ENCODE measurements around the gene SNRNP25.

Gene SNRNP25

GRCh38 chr16:89391-90302 lies 36.0 kb downstream of the SNRNP25 start:
- H3K4me3 ChIP-seq (ENCODE audit: low read depth, low read length), result no peak overlapping the region
- TF ChIP-seq CTCF (IDR thresholded peaks at IDR 0.05; ENCODE audit: insufficient read depth, low read depth, low read length, missing control alignments), result no peak
- no peak for DNase-seq (ENCODE audit: low read depth)

DNA sequence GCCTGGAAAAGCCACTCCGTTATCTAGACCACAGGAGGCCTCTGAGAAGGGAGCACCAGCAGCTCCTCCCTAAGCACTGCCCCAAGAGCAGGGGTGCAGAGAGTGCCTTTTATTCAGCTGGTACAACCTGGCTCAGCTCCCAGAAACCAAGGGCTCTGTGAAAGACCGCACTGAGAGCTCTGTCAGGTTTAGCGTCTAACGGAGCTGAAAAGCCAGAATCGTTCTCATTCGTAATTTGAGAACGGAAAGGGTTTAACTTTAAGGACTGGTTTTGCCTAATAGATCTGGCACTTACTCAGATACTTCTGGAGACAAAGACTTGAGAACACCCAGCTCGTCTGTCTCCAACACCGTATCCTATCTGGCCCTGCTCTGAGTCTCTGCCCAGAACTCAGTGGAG lies 37.9 kb downstream of the SNRNP25 start:
- TF ChIP-seq CTCF (IDR thresholded peaks at IDR 0.05; ENCODE audit: insufficient read depth, low read depth, low read length, missing control alignments), result no peak
- H3K4me3 ChIP-seq (ENCODE audit: low read depth, low read length), result no peak overlapping the region
- DNase-seq (ENCODE audit: low read depth), result no peak

DNA sequence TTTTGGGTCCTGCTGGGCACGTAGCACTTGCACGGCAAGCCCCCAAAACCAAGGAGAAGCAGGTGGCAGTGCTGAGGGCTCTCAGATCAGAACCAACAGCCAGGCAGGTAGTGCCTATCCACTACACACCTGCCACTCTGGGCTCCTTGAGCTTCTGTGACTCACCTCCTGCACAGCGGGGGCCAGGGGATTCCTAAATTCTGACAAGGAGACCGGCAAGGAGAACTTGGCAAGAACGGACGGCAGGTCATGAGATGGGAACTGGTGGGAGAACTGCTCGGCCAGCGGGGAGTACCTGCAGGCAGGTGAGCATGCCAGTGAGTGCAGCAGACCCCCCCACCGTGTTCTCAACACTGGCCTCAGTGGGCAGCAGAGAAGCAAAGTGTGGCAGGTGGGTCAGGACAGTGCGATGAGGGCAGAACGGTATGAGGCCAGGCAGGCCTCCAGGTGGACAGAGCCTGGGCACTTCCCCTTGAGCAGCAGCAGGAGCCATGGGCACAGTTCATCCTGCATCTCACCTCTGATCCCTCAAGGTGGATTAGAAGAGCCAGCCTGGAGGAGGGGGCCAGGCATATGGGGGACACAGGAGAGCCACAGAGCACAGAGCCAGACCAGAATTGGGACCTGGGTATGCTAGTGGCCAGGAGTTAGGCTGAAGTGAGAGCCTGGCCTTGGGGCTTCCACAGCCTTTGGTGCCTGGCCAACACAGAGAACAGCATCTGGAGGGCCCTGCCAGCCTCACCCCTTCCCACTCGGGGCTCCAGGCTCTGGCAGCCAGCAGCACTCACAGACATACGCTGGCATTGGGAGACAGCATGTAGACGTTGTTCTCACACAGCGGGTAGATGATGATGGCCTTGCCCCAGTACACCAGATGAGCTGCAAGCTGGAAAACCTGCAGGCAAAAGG lies 39.1 kb downstream of the SNRNP25 start:
- no peak for TF ChIP-seq CTCF (IDR thresholded peaks at IDR 0.05; ENCODE audit: insufficient read depth, low read depth, low read length, missing control alignments)
- H3K4me3 ChIP-seq (ENCODE audit: low read depth, low read length), result no peak overlapping the region
- no peak for DNase-seq (ENCODE audit: low read depth)

DNA sequence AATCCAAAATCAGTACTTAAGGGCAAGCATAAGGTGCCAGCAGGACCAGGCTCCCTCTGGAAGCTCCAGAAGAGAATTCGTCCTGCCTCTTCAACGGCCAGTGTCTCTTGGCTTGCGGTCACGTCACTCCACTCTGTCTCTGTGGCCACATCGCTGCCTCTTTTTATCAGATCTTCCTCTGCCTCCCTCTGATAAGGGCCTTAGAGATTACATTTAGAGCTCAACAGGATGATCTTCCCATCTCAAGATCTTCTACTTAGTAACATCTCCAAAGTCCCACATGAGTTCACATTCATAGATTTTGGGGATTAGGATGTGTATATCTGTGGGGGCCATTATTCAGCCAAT lies 41.3 kb downstream of the SNRNP25 start:
- no peak overlapping the region for H3K4me3 ChIP-seq (ENCODE audit: low read depth, low read length)
- DNase-seq (ENCODE audit: low read depth), result no peak
- no peak for TF ChIP-seq CTCF (IDR thresholded peaks at IDR 0.05; ENCODE audit: insufficient read depth, low read depth, low read length, missing control alignments)

GRCh38 chr16:96935-97381 lies 43.3 kb downstream of the SNRNP25 start:
- no peak overlapping the region for H3K4me3 ChIP-seq (ENCODE audit: low read depth, low read length)
- peak; percentile 91 for DNase-seq (ENCODE audit: low read depth)
- TF ChIP-seq CTCF (IDR thresholded peaks at IDR 0.05; ENCODE audit: insufficient read depth, low read depth, low read length, missing control alignments), result peak; percentile 99

DNA sequence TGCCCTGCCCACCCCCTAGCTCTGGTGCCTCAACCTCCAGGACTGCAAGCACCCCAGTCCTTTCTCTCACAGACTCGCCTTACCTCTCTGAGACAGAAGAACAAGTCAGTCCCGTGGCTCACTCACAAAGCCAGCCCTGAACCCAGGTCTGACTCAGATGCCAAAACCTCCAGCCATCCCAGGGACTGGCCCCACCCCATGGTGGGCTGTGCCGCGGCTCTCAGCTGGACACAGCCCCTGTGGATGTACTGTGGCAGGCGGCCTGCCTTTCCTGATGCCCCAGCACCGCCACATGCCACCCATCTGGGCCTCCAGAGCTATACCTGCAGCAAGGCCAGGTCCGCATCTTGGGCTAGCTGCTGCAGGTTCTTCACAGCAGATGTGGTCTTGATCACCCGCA lies 44.2 kb downstream of the SNRNP25 start:
- DNase-seq (ENCODE audit: low read depth), result no peak
- no peak overlapping the region for H3K4me3 ChIP-seq (ENCODE audit: low read depth, low read length)
- TF ChIP-seq CTCF (IDR thresholded peaks at IDR 0.05; ENCODE audit: insufficient read depth, low read depth, low read length, missing control alignments), result no peak

All from GM12865 (cell line).